TTC549 (cell line): ENCODE data around the gene SMG7.
A peak's percentile ranks its signal among the peaks of the same experiment; 100 is the strongest.
"Not testable (repeated sequence)": the region's sequence is repeated elsewhere in the genome, so short reads cannot be mapped to it uniquely, and the experiment has no call there.

Experiments
- FAIRE-seq: peaks from 2 replicates; lab custom pipeline; 2012; peaks lifted over from hg19 to GRCh38; lab: Jason Lieb, UNC

SMG7 gene

GRCh38 chr1:183472488-183473216 is at the start of gene SMG7:
SMG7 (plus strand) TSS chr1:183472499; CDS start chr1:183472621, 122 bp downstream.
- FAIRE-seq, result no peak

- no peak for FAIRE-seq
Measured at GRCh38 chr1:183423541-183423940, 48.8 kb upstream of the SMG7 start.

- peak; percentile 29 for FAIRE-seq
Measured at GRCh38 chr1:183424691-183425090, 47.6 kb upstream of the SMG7 start.

- not testable (repeated sequence) for FAIRE-seq
Measured at GRCh38 chr1:183427591-183427990, 44.7 kb upstream of the SMG7 start.

GRCh38 chr1:183431840-183432547 is 40.3 kb upstream of the SMG7 start:
- no peak for FAIRE-seq

- no peak for FAIRE-seq
Measured at GRCh38 chr1:183432548-183432875, 39.8 kb upstream of the SMG7 start.

GRCh38 chr1:183433703-183434102 is 38.6 kb upstream of the SMG7 start:
- no peak for FAIRE-seq

GRCh38 chr1:183435497-183435896 is 36.8 kb upstream of the SMG7 start:
- no peak for FAIRE-seq

GRCh38 chr1:183438060-183438459 is 34.2 kb upstream of the SMG7 start:
- FAIRE-seq, result no peak

GRCh38 chr1:183443011-183443410 is 29.3 kb upstream of the SMG7 start:
- FAIRE-seq, result no peak

- no peak for FAIRE-seq
Measured at GRCh38 chr1:183443466-183443865, 28.8 kb upstream of the SMG7 start.

GRCh38 chr1:183444243-183444642 is 28.1 kb upstream of the SMG7 start:
- FAIRE-seq, result no peak

GRCh38 chr1:183449223-183449770 is 23.0 kb upstream of the SMG7 start:
- no peak for FAIRE-seq

- peak; percentile 81 for FAIRE-seq
Measured at GRCh38 chr1:183450093-183450492, 22.2 kb upstream of the SMG7 start.

- no peak for FAIRE-seq
Measured at GRCh38 chr1:183454377-183454776, 17.9 kb upstream of the SMG7 start.

- FAIRE-seq, result peak; percentile 86
Measured at GRCh38 chr1:183456826-183457225, 15.5 kb upstream of the SMG7 start.

GRCh38 chr1:183457449-183457848 is 14.8 kb upstream of the SMG7 start:
- FAIRE-seq, result no peak

GRCh38 chr1:183460596-183460995 is 11.7 kb upstream of the SMG7 start:
- FAIRE-seq, result no peak

- FAIRE-seq, result no peak
Measured at GRCh38 chr1:183461350-183461749, 10.9 kb upstream of the SMG7 start.

- FAIRE-seq, result no peak
Measured at GRCh38 chr1:183463566-183463965, 8.7 kb upstream of the SMG7 start.

GRCh38 chr1:183466781-183467180 is 5.5 kb upstream of the SMG7 start:
- FAIRE-seq, result no peak

GRCh38 chr1:183467687-183468086 is 4.6 kb upstream of the SMG7 start:
- peak; percentile 37 for FAIRE-seq

GRCh38 chr1:183470147-183470960 is 1.9 kb upstream of the SMG7 start:
- FAIRE-seq, result no peak
